ENCODE data around the gene ERC2.

DNA sequence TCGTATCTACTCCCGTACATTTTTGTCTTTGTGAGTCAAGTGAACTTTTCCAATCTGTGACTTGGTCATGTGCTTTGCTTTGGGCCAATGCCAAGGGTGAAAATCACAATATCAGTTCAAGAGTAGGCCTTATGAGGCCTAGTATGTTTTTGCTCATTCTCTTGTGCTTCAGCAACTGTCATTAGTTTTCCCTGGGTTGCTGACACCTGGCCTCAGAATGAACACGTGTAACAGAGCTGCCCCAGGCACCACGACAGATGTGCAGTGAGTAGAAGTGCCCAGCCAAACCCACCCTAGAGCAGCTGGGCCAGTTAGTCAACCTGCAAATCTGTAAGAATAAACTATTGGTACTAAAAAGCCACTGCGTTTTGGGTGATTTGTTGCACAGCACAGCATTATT lies 520.9 kb downstream of the ERC2 start:
- TF ChIP-seq CTCF (IDR thresholded peaks at IDR 0.05) (no peak), ZFX (IDR thresholded peaks at IDR 0.05; ENCODE audit: borderline replicate concordance) (no peak)

Measured in 22Rv1 (cell line).